HG03457 (cell line): ENCODE results near the gene SYT17.

Experiments used
- ATAC-seq: cut with Tn5 transposase; IDR thresholded peaks from one replicate; pipeline ENCODE4 v1.9.1; 2021; ENCODE audit warnings: moderate number of reproducible peaks; ENCODE audit not compliant: unreplicated experiment

SYT17 gene

GRCh38 chr16:19138601-19139000 is 29.4 kb upstream of the SYT17 start:
- ATAC-seq: no peak

GRCh38 chr16:19139436-19140091 is 28.5 kb upstream of the SYT17 start:
- no peak for ATAC-seq

- ATAC-seq: no peak
Observed at GRCh38 chr16:19140396-19140795, 27.6 kb upstream of the SYT17 start.

GRCh38 chr16:19142939-19143598 is 25.0 kb upstream of the SYT17 start:
- ATAC-seq: no peak

- no peak for ATAC-seq
Observed at GRCh38 chr16:19143599-19143956, 24.5 kb upstream of the SYT17 start.

GRCh38 chr16:19145010-19145409 is 23.0 kb upstream of the SYT17 start:
- ATAC-seq: no peak

GRCh38 chr16:19147126-19147525 is 20.9 kb upstream of the SYT17 start:
- no peak for ATAC-seq

- no peak for ATAC-seq
Observed at GRCh38 chr16:19147627-19148026, 20.4 kb upstream of the SYT17 start.

- ATAC-seq: no peak
Observed at GRCh38 chr16:19148189-19148588, 19.9 kb upstream of the SYT17 start.

GRCh38 chr16:19151310-19151709 is 16.7 kb upstream of the SYT17 start:
- ATAC-seq: no peak

GRCh38 chr16:19152042-19152441 is 16.0 kb upstream of the SYT17 start:
- ATAC-seq: no peak

GRCh38 chr16:19153876-19154275 is 14.2 kb upstream of the SYT17 start:
- ATAC-seq: no peak

GRCh38 chr16:19162085-19162484 is 6.0 kb upstream of the SYT17 start:
- no peak for ATAC-seq

- no peak for ATAC-seq
Observed at GRCh38 chr16:19163215-19163614, 4.8 kb upstream of the SYT17 start.

GRCh38 chr16:19164285-19164684 is 3.8 kb upstream of the SYT17 start:
- no peak for ATAC-seq

- no peak for ATAC-seq
Observed at GRCh38 chr16:19165101-19165500, 2.9 kb upstream of the SYT17 start.

GRCh38 chr16:19166500-19166899 is 1.5 kb upstream of the SYT17 start:
- ATAC-seq: no peak

- no peak for ATAC-seq
Observed at GRCh38 chr16:19168371-19169081, 486 bp downstream of the SYT17 start.

- no peak for ATAC-seq
Observed at GRCh38 chr16:19169082-19169639, 1.1 kb downstream of the SYT17 start.

- no peak for ATAC-seq
Observed at GRCh38 chr16:19170043-19170655, 2.1 kb downstream of the SYT17 start.

GRCh38 chr16:19172098-19172780 is 4.2 kb downstream of the SYT17 start:
- ATAC-seq: no peak
